K562 (cell line): Measurements from ENCODE around the gene STIM1. TPM values are rescaled to one million over a fixed set of nuclear protein-coding genes. Genes with fewer than 3 reads are reported as not detected.

Source experiments
- ATF7 ChIP-seq: fragments of 450-650 bp; IDR thresholded peaks from 2 replicates; pipeline ENCODE4 v1.7.1; 2014; ENCODE audit warnings: mild to moderate bottlenecking, moderate library complexity
- CEBPG ChIP-seq, 3 experiments: fragments of 200-800 bp in 1 of 3; sonication (Bioruptor generic) in 1 of 3; sonication (generic) in 1 of 3; formaldehyde crosslinking in 1 of 3; IDR thresholded peaks in 2 of 3; conservative IDR thresholded peaks in 1 of 3; 2 replicates each; pipeline versions ENCODE4 v1.6.1 to v1.8.0; 2016 to 2022; ENCODE audit warnings: missing compliant biosample characterization in 2 of 3, missing genetic modification characterization in 2 of 3, mild to moderate bottlenecking in 1 of 3, missing genetic modification reagents in 1 of 3
- CREM ChIP-seq: IDR thresholded peaks from 2 replicates; pipeline ENCODE4 v1.6.1; 2014; ENCODE audit warnings: antibody characterized with exemption, low read depth
- ELF2 ChIP-seq: fragments of 250-450 bp; sonication (Bioruptor Pico); IDR thresholded peaks from 2 replicates; pipeline ENCODE4 v1.5.0; 2021; ENCODE audit warnings: mild to moderate bottlenecking
- HDAC2 ChIP-seq: fragments of 450-650 bp; IDR thresholded peaks from 2 replicates; pipeline ENCODE4 v1.6.1; 2016; ENCODE audit warnings: mild to moderate bottlenecking
- HMBOX1 ChIP-seq: sonication (generic); IDR thresholded peaks from 2 replicates; pipeline ENCODE4 v1.6.1; 2016
- JUN ChIP-seq, 2 experiments: sonication (generic) in 1 of 2; formaldehyde crosslinking in 1 of 2; IDR thresholded peaks; 2 replicates each; pipeline versions ENCODE4 v1.6.1 to v1.8.0; 2012 to 2022; ENCODE audit warnings: borderline replicate concordance in 2 of 2, mild to moderate bottlenecking in 2 of 2, improper control_type of control experiment in 1 of 2, low read depth in 1 of 2, low read length in 1 of 2, missing genetic modification reagents in 1 of 2
- KHSRP ChIP-seq: fragments of 450-650 bp; IDR thresholded peaks from 2 replicates; pipeline ENCODE4 v1.6.1; 2017
- LEF1 ChIP-seq: fragments of 450-650 bp; IDR thresholded peaks from 2 replicates; pipeline ENCODE4 v1.6.1; 2016; ENCODE audit warnings: mild to moderate bottlenecking
- MCM5 ChIP-seq: fragments of 450-650 bp; IDR thresholded peaks from 2 replicates; pipeline ENCODE4 v1.6.1; 2016; ENCODE audit warnings: low read depth
- MEIS2 ChIP-seq: fragments of 450-650 bp; IDR thresholded peaks from 2 replicates; pipeline ENCODE4 v1.6.1; 2014; ENCODE audit warnings: mild to moderate bottlenecking; ENCODE audit not compliant: partially characterized antibody
- MITF ChIP-seq: IDR thresholded peaks from 2 replicates; pipeline ENCODE4 v1.6.1; 2014; ENCODE audit warnings: antibody characterized with exemption
- NCOR1 ChIP-seq: fragments of 450-650 bp; IDR thresholded peaks from 2 replicates; pipeline ENCODE4 v1.6.1; 2016; ENCODE audit warnings: mild to moderate bottlenecking, moderate library complexity
- NFYB ChIP-seq: IDR thresholded peaks from 2 replicates; pipeline ENCODE4 v1.6.1; 2011; ENCODE audit warnings: mild to moderate bottlenecking, moderate library complexity; ENCODE audit not compliant: insufficient read length; ENCODE audit errors: extremely low read depth
- PRDM10 ChIP-seq: fragments of 450-650 bp; IDR thresholded peaks from 2 replicates; pipeline ENCODE4 v1.6.1; 2018; ENCODE audit not compliant: partially characterized antibody
- RBFOX2 ChIP-seq: fragments of 200-400 bp; formaldehyde crosslinking; IDR thresholded peaks from 2 replicates; pipeline ENCODE4 v1.6.1; 2017; ENCODE audit warnings: low read depth, mild to moderate bottlenecking, low read length, moderate library complexity
- SP1 ChIP-seq: sonication (generic); formaldehyde crosslinking; IDR thresholded peaks from 2 replicates; pipeline ENCODE4 v1.8.1; 2022; ENCODE audit warnings: mild to moderate bottlenecking, missing genetic modification reagents
- VEZF1 ChIP-seq: fragments of 200-800 bp; sonication (Bioruptor generic); IDR thresholded peaks from 2 replicates; pipeline ENCODE4 v1.6.1; 2017; ENCODE audit warnings: missing genetic modification characterization, missing compliant biosample characterization
- ZFPM2 ChIP-seq: fragments of 250-450 bp; sonication (Bioruptor Pico); IDR thresholded peaks from 2 replicates; pipeline ENCODE4 v1.5.1; 2022; ENCODE audit warnings: mild to moderate bottlenecking
- ZNF316 ChIP-seq: fragments of 450-650 bp; IDR thresholded peaks from 2 replicates; pipeline ENCODE4 v1.6.1; 2016
- ZNF436 ChIP-seq: fragments of 250-450, 450-650 bp; sonication (Bioruptor Pico); formaldehyde crosslinking; IDR thresholded peaks from 2 replicates; pipeline ENCODE4 v1.7.0; 2020; ENCODE audit warnings: mild to moderate bottlenecking
- polyA plus RNA-seq, 8 experiments: library from polyadenylated mRNA; depleted of rRNA in 4 of 8; stranded (reverse) in 5 of 8; unstranded in 3 of 8; fragments of >200 nt; fragmentation: Nextera tagmentation in 2 of 8; fragmentation: Illumina TruSeq in 1 of 8; extraction: Ambion mirVana in 2 of 8; extraction: Trizol in 1 of 8; gene quantifications; 2 replicates each; pipeline versions ENCODE4 v1.2.1 to v1.2.3, GENCODE V29; 2011 to 2014; ENCODE audit warnings: inconsistent platforms in 1 of 8, missing spikeins in 1 of 8
- total RNA-seq, 7 experiments: library from RNA; depleted of rRNA in 6 of 7; stranded (reverse); fragments of >200 nt in 6 of 7; fragmentation: Illumina TruSeq in 2 of 7; extraction: Trizol in 2 of 7; gene quantifications; 2 replicates each; pipeline versions ENCODE4 v1.2.1 to v1.2.3, GENCODE V29; 2011 to 2021; ENCODE audit warnings: low replicate concordance in 1 of 7

STIM1 gene
- total and polyA plus RNA-seq, 9 of the 15 experiments (the other 6 are each of a cell fraction or from before 2014, with no cell fraction given) = 7.7 to 50.5 (median 22.5) TPM

GRCh38 chr11:3995949-3996554 lies 140.6 kb downstream of the STIM1 start (continued):
- TF ChIP-seq JUN (IDR thresholded peaks at IDR 0.05; ENCODE audit: borderline replicate concordance, low read depth, low read length) (peak; percentile 88), JUN (CRISPR knock-in tag; IDR thresholded peaks at IDR 0.05; ENCODE audit: borderline replicate concordance) (no peak), VEZF1 (CRISPR knock-in tag) (0 out of 2 replicates have a peak, but pooled peaks have one; percentile 45), NFYB (no peak), MEIS2 (peak; percentile 67), KHSRP (no peak), MITF (no peak), PRDM10 (peak; percentile 95), ZNF436 (no peak), ZNF316 (peak; percentile 30), RBFOX2 (no peak), CEBPG (CRISPR knock-in tag; IDR thresholded peaks at IDR 0.05) (no peak), CEBPG (tag; conservative IDR thresholded peaks at IDR 0.05 in 1 of 2, IDR thresholded peaks at IDR 0.05 in 1 of 2) (no peak), MCM5 (no peak), SP1 (CRISPR knock-in tag) (no peak; the same call in 1 of the 2 replicates), NCOR1 (no peak; the same call in 1 of the 2 replicates), LEF1 (peak; percentile 51; the same call in 1 of the 2 replicates), CREM (peak; percentile 60), HMBOX1 (peak; percentile 92), ELF2 (CRISPR knock-in tag) (no peak), ATF7 (peak; percentile 96), HDAC2 (no peak), ZFPM2 (CRISPR knock-in tag) (no peak)
